ENCODE measurements around the gene IL2RG.

Gene IL2RG

DNA sequence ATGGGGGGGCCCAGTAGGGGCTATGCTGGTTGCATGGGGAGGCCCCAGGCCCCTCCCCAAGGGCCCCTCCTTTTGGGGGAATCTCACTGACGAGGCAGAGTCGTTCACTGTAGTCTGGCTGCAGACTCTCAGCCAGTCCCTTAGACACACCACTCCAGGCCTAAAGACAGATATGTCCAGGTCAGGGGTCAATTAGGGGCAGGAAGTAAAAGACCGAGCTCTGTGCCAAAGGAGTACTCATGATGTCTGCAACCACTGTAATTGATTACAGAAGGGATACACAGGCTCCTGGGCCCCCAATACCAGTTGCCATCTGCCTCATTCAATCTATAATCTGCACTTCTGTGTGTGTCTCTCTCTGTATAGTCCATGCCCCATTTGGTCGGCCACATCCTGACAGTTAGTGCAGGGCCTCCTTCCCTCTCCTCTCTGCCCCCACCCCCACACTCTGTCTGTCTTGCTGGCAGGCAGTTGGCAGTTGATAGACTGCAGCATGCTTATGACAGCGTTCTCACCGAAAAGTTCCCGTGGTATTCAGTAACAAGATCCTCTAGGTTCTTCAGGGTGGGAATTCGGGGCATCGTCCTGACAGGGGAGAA lies 3.5 kb downstream of the IL2RG start:
- TF ChIP-seq SUZ12 (IDR thresholded peaks at IDR 0.05; ENCODE audit: extremely low read depth, insufficient read depth, insufficient read length) (no peak), YY1 (IDR thresholded peaks at IDR 0.05; ENCODE audit: insufficient read depth, insufficient read length) (no peak), ZNF274 (IDR thresholded peaks at IDR 0.05; ENCODE audit: low read depth, low read length) (no peak)
- no peaks in the 10 kb centered on the region for H3K36me3 ChIP-seq (ENCODE audit: insufficient read depth, insufficient read length, low read length)
- peaks cover 29% of the 10 kb centered on the region for H3K27me3 ChIP-seq (ENCODE audit: insufficient read depth, insufficient read length)
- H3K9ac ChIP-seq (ENCODE audit: insufficient read length, low read depth): no peak overlapping the region
- no peaks in the 10 kb centered on the region for H3K9me3 ChIP-seq (ENCODE audit: insufficient read depth, low read length)
- peaks cover 5% of the 10 kb centered on the region for H3K4me1 ChIP-seq (ENCODE audit: insufficient read depth, insufficient read length)
- no peak overlapping the region for H3K4me3 ChIP-seq (ENCODE audit: insufficient read length, low read depth)
- DNase-seq (ENCODE audit: low read depth, low spot score): no peak

GRCh38 chrX:71107245-71107644 lies 4.1 kb downstream of the IL2RG start:
- H3K4me3 ChIP-seq (ENCODE audit: insufficient read length, low read depth): no peak overlapping the region
- no peaks in the 10 kb centered on the region for H3K9me3 ChIP-seq (ENCODE audit: insufficient read depth, low read length)
- no peaks in the 10 kb centered on the region for H3K36me3 ChIP-seq (ENCODE audit: insufficient read depth, insufficient read length, low read length)
- no peak for DNase-seq (ENCODE audit: low read depth, low spot score)
- TF ChIP-seq SUZ12 (IDR thresholded peaks at IDR 0.05; ENCODE audit: extremely low read depth, insufficient read depth, insufficient read length) (no peak), ZNF274 (IDR thresholded peaks at IDR 0.05; ENCODE audit: low read depth, low read length) (no peak), YY1 (IDR thresholded peaks at IDR 0.05; ENCODE audit: insufficient read depth, insufficient read length) (no peak)
- H3K9ac ChIP-seq (ENCODE audit: insufficient read length, low read depth): no peak overlapping the region
- H3K4me1 ChIP-seq (ENCODE audit: insufficient read depth, insufficient read length): peaks cover 5% of the 10 kb centered on the region
- peaks cover 24% of the 10 kb centered on the region for H3K27me3 ChIP-seq (ENCODE audit: insufficient read depth, insufficient read length)

- H3K9ac ChIP-seq (ENCODE audit: insufficient read length, low read depth): no peak within 1 kb of the TSS
- H3K27me3 ChIP-seq (ENCODE audit: insufficient read depth, insufficient read length): peaks cover 15% of the 10 kb centered on the region
- H3K9me3 ChIP-seq (ENCODE audit: insufficient read depth, low read length): no peaks in the 10 kb centered on the region
- H3K4me1 ChIP-seq (ENCODE audit: insufficient read depth, insufficient read length): peaks cover 5% of the 10 kb centered on the region
- DNase-seq (ENCODE audit: low read depth, low spot score): no peak
- no peak within 1 kb of the TSS for H3K4me3 ChIP-seq (ENCODE audit: insufficient read length, low read depth)
- H3K36me3 ChIP-seq (ENCODE audit: insufficient read depth, insufficient read length, low read length): peaks cover 5% of the 10 kb centered on the region
- TF ChIP-seq YY1 (IDR thresholded peaks at IDR 0.05; ENCODE audit: insufficient read depth, insufficient read length): no peak
- no peak for TF ChIP-seq SUZ12 (IDR thresholded peaks at IDR 0.05; ENCODE audit: extremely low read depth, insufficient read depth, insufficient read length)
- TF ChIP-seq ZNF274 (IDR thresholded peaks at IDR 0.05; ENCODE audit: low read depth, low read length): no peak
Measured at GRCh38 chrX:71106427-71106826, 5.0 kb downstream of the IL2RG start, which contains the start of gene CXorf65. TSS of gene CXorf65 (minus strand) at chrX:71106740. CDS start at chrX:71106556, 184 bp downstream.

GRCh38 chrX:71105628-71106027 lies 5.7 kb downstream of the IL2RG start:
- Histone ChIP-seq H3K4me3 (ENCODE audit: insufficient read length, low read depth) (no peak overlapping the region), H3K4me1 (ENCODE audit: insufficient read depth, insufficient read length) (peaks cover 11% of the 10 kb centered on the region), H3K9me3 (ENCODE audit: insufficient read depth, low read length) (no peaks in the 10 kb centered on the region), H3K9ac (ENCODE audit: insufficient read length, low read depth) (no peak overlapping the region), H3K27me3 (ENCODE audit: insufficient read depth, insufficient read length) (peaks cover 8% of the 10 kb centered on the region), H3K36me3 (ENCODE audit: insufficient read depth, insufficient read length, low read length) (peaks cover 10% of the 10 kb centered on the region)
- TF ChIP-seq SUZ12 (IDR thresholded peaks at IDR 0.05; ENCODE audit: extremely low read depth, insufficient read depth, insufficient read length): no peak
- no peak for TF ChIP-seq ZNF274 (IDR thresholded peaks at IDR 0.05; ENCODE audit: low read depth, low read length)
- TF ChIP-seq YY1 (IDR thresholded peaks at IDR 0.05; ENCODE audit: insufficient read depth, insufficient read length): no peak
- no peak for DNase-seq (ENCODE audit: low read depth, low spot score)

GRCh38 chrX:71103110-71103983 lies 8.0 kb downstream of the IL2RG start:
- peaks cover 21% of the 10 kb centered on the region for H3K4me1 ChIP-seq (ENCODE audit: insufficient read depth, insufficient read length)
- TF ChIP-seq YY1 (IDR thresholded peaks at IDR 0.05; ENCODE audit: insufficient read depth, insufficient read length): no peak
- no peak for TF ChIP-seq SUZ12 (IDR thresholded peaks at IDR 0.05; ENCODE audit: extremely low read depth, insufficient read depth, insufficient read length)
- no peak for TF ChIP-seq ZNF274 (IDR thresholded peaks at IDR 0.05; ENCODE audit: low read depth, low read length)
- H3K9me3 ChIP-seq (ENCODE audit: insufficient read depth, low read length): no peaks in the 10 kb centered on the region
- H3K36me3 ChIP-seq (ENCODE audit: insufficient read depth, insufficient read length, low read length): peaks cover 10% of the 10 kb centered on the region
- H3K4me3 ChIP-seq (ENCODE audit: insufficient read length, low read depth): peak overlapping the region; percentile 28
- peak; percentile 59 for DNase-seq (ENCODE audit: low read depth, low spot score)
- peak overlapping the region; percentile 56 for H3K9ac ChIP-seq (ENCODE audit: insufficient read length, low read depth)
- H3K27me3 ChIP-seq (ENCODE audit: insufficient read depth, insufficient read length): no peaks in the 10 kb centered on the region

- H3K27me3 ChIP-seq (ENCODE audit: insufficient read depth, insufficient read length): peaks cover 6% of the 10 kb centered on the region
Measured at GRCh38 chrX:71102292-71102691, 9.1 kb downstream of the IL2RG start.

More at GRCh38 chrX:71102292-71102691, 9.1 kb downstream of the IL2RG start:
- Histone ChIP-seq H3K4me1 (ENCODE audit: insufficient read depth, insufficient read length) (peaks cover 19% of the 10 kb centered on the region), H3K36me3 (ENCODE audit: insufficient read depth, insufficient read length, low read length) (peaks cover 10% of the 10 kb centered on the region), H3K9ac (ENCODE audit: insufficient read length, low read depth) (no peak overlapping the region), H3K9me3 (ENCODE audit: insufficient read depth, low read length) (no peaks in the 10 kb centered on the region), H3K4me3 (ENCODE audit: insufficient read length, low read depth) (no peak overlapping the region)
- DNase-seq (ENCODE audit: low read depth, low spot score): no peak
- TF ChIP-seq YY1 (IDR thresholded peaks at IDR 0.05; ENCODE audit: insufficient read depth, insufficient read length): no peak
- no peak for TF ChIP-seq SUZ12 (IDR thresholded peaks at IDR 0.05; ENCODE audit: extremely low read depth, insufficient read depth, insufficient read length)
- no peak for TF ChIP-seq ZNF274 (IDR thresholded peaks at IDR 0.05; ENCODE audit: low read depth, low read length)

Measured in NT2/D1 (cell line).